HepG2 (cell line): ENCODE measurements around the gene GTSF1L. TPM values are rescaled to one million over a fixed set of nuclear protein-coding genes. Genes with fewer than 3 reads are reported as not detected.

Experiments
- ATAC-seq: fragments of 200-7000 bp; cut with Tn5 transposase; 3 replicates; pipeline ENCODE4 v1.9.1; 2020; ENCODE audit warnings: mild to moderate bottlenecking, moderate library complexity
- BruUV-seq: library from RNA; stranded (reverse); fragments of 400-500 nt; replicated peaks from 2 replicates; lab custom pipeline; 2021; lab: Mats Ljungman, UMichigan
- CTCF ChIA-PET: fragments of 300-600 bp; formaldehyde crosslinking; extraction: SDS; loops from one replicate; lab custom pipeline; 2021; ENCODE audit warnings: low total read pairs, inconsistent platforms, low intra/inter-chr PET ratio; lab: Yijun Ruan, JAX
- POLR2A ChIA-PET: fragments of 350-600 bp; sonication (Branson Sonifier 250); formaldehyde crosslinking; loops from one replicate; lab custom pipeline; 2020; ENCODE audit warnings: antibody characterized with exemption, inconsistent platforms; lab: Yijun Ruan, JAX
- DNase-seq: peaks from one replicate; pipeline ENCODE4 v3.0.0-alpha.2; 2015; ENCODE audit warnings: low spot score
- FAIRE-seq: peaks from 3 replicates; lab custom pipeline; 2011; peaks lifted over from hg19 to GRCh38; lab: Jason Lieb, UNC
- H2AFZ ChIP-seq: one replicate; pipeline ENCODE4 v1.6.1; 2011; ENCODE audit warnings: low read length, inconsistent platforms
- H3K27ac ChIP-seq: fragments of 300-600 bp; 3 replicates; pipeline ENCODE4 v1.8.0; 2011; ENCODE audit warnings: mixed run types, mild to moderate bottlenecking, mixed read lengths, low read length, inconsistent platforms; ENCODE audit not compliant: insufficient read depth; ENCODE audit errors: extremely low read length
- H3K27me3 ChIP-seq, 2 experiments: fragments of 200-600 bp in 1 of 2; 2 replicates in 1 of 2; 3 replicates in 1 of 2; pipeline versions ENCODE4 v1.6.0 to v1.8.0; 2011; ENCODE audit warnings: low read length in 2 of 2, mild to moderate bottlenecking in 2 of 2, moderate library complexity in 2 of 2, inconsistent platforms in 1 of 2; ENCODE audit not compliant: insufficient read depth in 2 of 2, control insufficient read depth in 1 of 2
- H3K36me3 ChIP-seq, 2 experiments: fragments of 200-600 bp in 1 of 2; replicated peaks in 1 of 2; 2 replicates in 1 of 2; 3 replicates in 1 of 2; pipeline versions ENCODE4 v1.5.1 to v1.8.0; 2011; ENCODE audit warnings: low read length in 2 of 2, inconsistent platforms in 1 of 2; ENCODE audit not compliant: insufficient read depth in 2 of 2, control insufficient read depth in 1 of 2
- H3K4me1 ChIP-seq: 2 replicates; pipeline ENCODE4 v1.5.1; 2012; ENCODE audit warnings: low read length, inconsistent platforms; ENCODE audit not compliant: insufficient read depth
- H3K4me2 ChIP-seq: 2 replicates; pipeline ENCODE4 v1.6.0; 2011; ENCODE audit warnings: low read depth, low read length, inconsistent platforms
- H3K4me3 ChIP-seq, 3 experiments: fragments of 200-600 bp in 1 of 3; sonication (generic), shearing (Covaris generic) in 1 of 3; replicated peaks in 1 of 3; 2 replicates each; pipeline ENCODE4 v1.5.1; 2011 to 2016; ENCODE audit warnings: low read length in 3 of 3, inconsistent platforms in 2 of 3, low read depth in 2 of 3, mild to moderate bottlenecking in 2 of 3, control low read depth in 1 of 3, mixed read lengths in 1 of 3; ENCODE audit not compliant: insufficient read depth in 1 of 3
- H3K79me2 ChIP-seq: one replicate; pipeline ENCODE4 v1.6.1; 2011; ENCODE audit warnings: low read length, inconsistent platforms; ENCODE audit not compliant: insufficient read depth
- H3K9ac ChIP-seq: 2 replicates; pipeline ENCODE4 v1.6.0; 2011; ENCODE audit warnings: mild to moderate bottlenecking, low read depth, low read length, inconsistent platforms; ENCODE audit not compliant: insufficient read depth
- H3K9me3 ChIP-seq: 2 replicates; pipeline ENCODE4 v1.5.1; 2012; ENCODE audit warnings: mild to moderate bottlenecking, low read length
- H4K20me1 ChIP-seq: 2 replicates; pipeline ENCODE4 v1.6.0; 2011; ENCODE audit warnings: inconsistent platforms, mild to moderate bottlenecking, low read length, moderate library complexity; ENCODE audit not compliant: insufficient read depth
- AGO2 ChIP-seq: fragments of 200-400 bp; formaldehyde crosslinking; optimal IDR thresholded peaks from 2 replicates; pipeline ENCODE3; 2017; ENCODE audit warnings: mild to moderate bottlenecking, low read depth, low read length, moderate library complexity
- AKAP8 ChIP-seq: sonication (generic); formaldehyde crosslinking; IDR thresholded peaks from 2 replicates; pipeline ENCODE4 v1.5.1; 2020; ENCODE audit warnings: mild to moderate bottlenecking, missing genetic modification reagents
- CBX1 ChIP-seq: IDR thresholded peaks from one replicate; pipeline ENCODE4 v1.6.1; 2016; ENCODE audit warnings: antibody characterized with exemption, low read depth
- DBP ChIP-seq: sonication (generic); formaldehyde crosslinking; IDR thresholded peaks from 2 replicates; pipeline ENCODE4 v1.4.0; 2020; ENCODE audit warnings: missing genetic modification reagents; ENCODE audit errors: not compliant biosample characterization
- FOXK2 ChIP-seq: fragments of 450-650 bp; IDR thresholded peaks from 2 replicates; pipeline ENCODE4 v1.6.1; 2016
- NFKB2 ChIP-seq: sonication (generic); formaldehyde crosslinking; IDR thresholded peaks from 2 replicates; pipeline ENCODE4 v1.4.0; 2020; ENCODE audit warnings: missing genetic modification reagents, borderline replicate concordance
- ZBTB38 ChIP-seq: sonication (generic); formaldehyde crosslinking; IDR thresholded peaks from 2 replicates; pipeline ENCODE4 v1.5.1; 2020; ENCODE audit warnings: mild to moderate bottlenecking, missing genetic modification reagents
- ZMYM2 ChIP-seq: sonication (generic); formaldehyde crosslinking; IDR thresholded peaks from 2 replicates; pipeline ENCODE4 v1.8.0; 2022; ENCODE audit warnings: mild to moderate bottlenecking, missing genetic modification reagents
- WGBS: methylation state at CpG from one replicate; pipeline ENCODE4 v1.1.6; 2017; ENCODE audit warnings: low lambda C conversion rate; 5-methylcytosine and 5-hydroxymethylcytosine counted together
- in situ Hi-C: cut with HindIII; loops from 2 replicates; pipeline ENCODE4 v1.10.0; 2017; ENCODE audit warnings: low pct_unique_long_range_greater_than_20kb; ENCODE audit not compliant: extremely low pct_ligation_motif_present
- intact Hi-C: fragments of 100-400 bp; cut with micrococcal nuclease; formaldehyde crosslinking; loops from one replicate; pipeline ENCODE4 v1.10.0; 2022; ENCODE audit not compliant: unreplicated experiment
- polyA plus RNA-seq, 8 experiments: library from polyadenylated mRNA; depleted of rRNA in 3 of 8; stranded (reverse) in 7 of 8; unstranded in 1 of 8; fragments of >200 nt; fragmentation: Illumina TruSeq in 4 of 8; extraction: Trizol in 4 of 8; gene quantifications; 2 replicates each; pipeline versions ENCODE4 v1.2.1 to v1.2.3, GENCODE V29; 2011 to 2016; ENCODE audit warnings: low read depth in 4 of 8, missing spikeins in 1 of 8, mixed read lengths in 1 of 8; ENCODE audit not compliant: insufficient read depth in 1 of 8
- total RNA-seq, 5 experiments: library from RNA; depleted of rRNA; stranded (reverse); fragments of >200 nt; fragmentation: Illumina TruSeq; extraction: Trizol; gene quantifications; 2 replicates each; pipeline ENCODE4 v1.2.3, GENCODE V29; 2016; ENCODE audit warnings: low read depth in 1 of 5
- TF ChIP-seq, protein P1 (sequence below): sonication (generic); formaldehyde crosslinking; IDR thresholded peaks from 2 replicates; pipeline ENCODE4 v1.5.0; 2020; ENCODE audit warnings: mild to moderate bottlenecking, missing genetic modification reagents
- TF ChIP-seq, protein P2 (sequence below): sonication (generic); formaldehyde crosslinking; IDR thresholded peaks from 2 replicates; pipeline ENCODE4 v1.4.0; 2020; ENCODE audit warnings: mild to moderate bottlenecking, missing genetic modification reagents

GTSF1L gene
- total and polyA plus RNA-seq, 2 of the 13 experiments (the other 11 are each of a cell fraction or from before 2014, with no cell fraction given): not detected

- Histone ChIP-seq H3K4me2 (no peak overlapping the region), H3K9ac (no peak overlapping the region), H3K9me3 (no peaks in the 10 kb centered on the region), H3K4me1 (no peaks in the 10 kb centered on the region), H3K27ac (no peak overlapping the region), H3K4me3 (no peak overlapping the region), H2AFZ (no peak overlapping the region), H4K20me1 (no peaks in the 10 kb centered on the region), H3K27me3 (no peaks in the 10 kb centered on the region), H3K79me2 (no peaks in the 10 kb centered on the region), H3K36me3 (peaks cover 33 to 54% of the 10 kb centered on the region in 2 experiments)
- DNase-seq (no peak), FAIRE-seq (no peak), ATAC-seq (no peak; the same call in 2 of the 3 replicates)
- in situ Hi-C loops: no loop called here
- 96% methylated on average over 14 of the region's 15 CpGs for WGBS
- BruUV-seq: no TSS peak
- CTCF ChIA-PET: no interaction called here
- intact Hi-C loops: no loop called here
- POLR2A ChIA-PET: no interaction called here
- TF ChIP-seq AGO2 (peak; percentile 27), AKAP8 (CRISPR knock-in tag) (no peak)
- TF ChIP-seq, protein P1, sequence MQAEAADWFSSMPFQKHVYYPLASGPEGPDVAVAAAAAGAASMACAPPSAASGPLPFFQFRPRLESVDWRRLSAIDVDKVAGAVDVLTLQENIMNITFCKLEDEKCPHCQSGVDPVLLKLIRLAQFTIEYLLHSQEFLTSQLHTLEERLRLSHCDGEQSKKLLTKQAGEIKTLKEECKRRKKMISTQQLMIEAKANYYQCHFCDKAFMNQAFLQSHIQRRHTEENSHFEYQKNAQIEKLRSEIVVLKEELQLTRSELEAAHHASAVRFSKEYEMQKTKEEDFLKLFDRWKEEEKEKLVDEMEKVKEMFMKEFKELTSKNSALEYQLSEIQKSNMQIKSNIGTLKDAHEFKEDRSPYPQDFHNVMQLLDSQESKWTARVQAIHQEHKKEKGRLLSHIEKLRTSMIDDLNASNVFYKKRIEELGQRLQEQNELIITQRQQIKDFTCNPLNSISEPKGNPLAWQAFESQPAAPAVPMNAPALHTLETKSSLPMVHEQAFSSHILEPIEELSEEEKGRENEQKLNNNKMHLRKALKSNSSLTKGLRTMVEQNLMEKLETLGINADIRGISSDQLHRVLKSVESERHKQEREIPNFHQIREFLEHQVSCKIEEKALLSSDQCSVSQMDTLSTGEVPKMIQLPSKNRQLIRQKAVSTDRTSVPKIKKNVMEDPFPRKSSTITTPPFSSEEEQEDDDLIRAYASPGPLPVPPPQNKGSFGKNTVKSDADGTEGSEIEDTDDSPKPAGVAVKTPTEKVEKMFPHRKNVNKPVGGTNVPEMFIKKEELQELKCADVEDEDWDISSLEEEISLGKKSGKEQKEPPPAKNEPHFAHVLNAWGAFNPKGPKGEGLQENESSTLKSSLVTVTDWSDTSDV (CRISPR knock-in tag): 0 out of 2 replicates have a peak, but pooled peaks have one; percentile 45
Observed at GRCh38 chr20:43711098-43711654, 15.6 kb downstream of the GTSF1L start.

- no peaks in the 10 kb centered on the region for H3K4me1 ChIP-seq
- intact Hi-C loops: no loop called here
- WGBS: 91% methylated on average over 8 of the region's 9 CpGs
- H4K20me1 ChIP-seq: no peaks in the 10 kb centered on the region
- in situ Hi-C loops: no loop called here
- H3K27ac ChIP-seq: no peak overlapping the region
- no peak overlapping the region for H3K4me2 ChIP-seq
- TF ChIP-seq ZBTB38 (CRISPR knock-in tag) (no peak), ZMYM2 (no peak), NFKB2 (no peak), DBP (CRISPR knock-in tag) (no peak), FOXK2 (no peak), CBX1 (no peak)
- TF ChIP-seq, protein P2, sequence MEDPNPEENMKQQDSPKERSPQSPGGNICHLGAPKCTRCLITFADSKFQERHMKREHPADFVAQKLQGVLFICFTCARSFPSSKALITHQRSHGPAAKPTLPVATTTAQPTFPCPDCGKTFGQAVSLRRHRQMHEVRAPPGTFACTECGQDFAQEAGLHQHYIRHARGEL (CRISPR knock-in tag): no peak
- TF ChIP-seq, all 625 proteins: peak for 0
- H3K36me3 ChIP-seq: peaks cover 30 to 55% of the 10 kb centered on the region in 2 experiments
- H2AFZ ChIP-seq: no peak overlapping the region
- no peaks in the 10 kb centered on the region for H3K79me2 ChIP-seq
- no TSS peak for BruUV-seq
- ATAC-seq: no peak
- POLR2A ChIA-PET: no interaction called here
- no peaks in the 10 kb centered on the region for H3K9me3 ChIP-seq
- no peak overlapping the region for H3K4me3 ChIP-seq
- H3K9ac ChIP-seq: no peak overlapping the region
- no peaks in the 10 kb centered on the region for H3K27me3 ChIP-seq
- CTCF ChIA-PET: no interaction called here
- no peak for FAIRE-seq
- no peak for DNase-seq
Observed at GRCh38 chr20:43710370-43711044, 16.3 kb downstream of the GTSF1L start.
